HG03457 (cell line): ENCODE measurements around the gene PHKG2.
"Not testable (repeated sequence)": the region's sequence is repeated elsewhere in the genome, so short reads cannot be mapped to it uniquely, and the experiment has no call there.

Experiments used
- ATAC-seq: cut with Tn5 transposase; IDR thresholded peaks from one replicate; pipeline ENCODE4 v1.9.1; 2021; ENCODE audit warnings: moderate number of reproducible peaks; ENCODE audit not compliant: unreplicated experiment

The PHKG2 gene, protein sequence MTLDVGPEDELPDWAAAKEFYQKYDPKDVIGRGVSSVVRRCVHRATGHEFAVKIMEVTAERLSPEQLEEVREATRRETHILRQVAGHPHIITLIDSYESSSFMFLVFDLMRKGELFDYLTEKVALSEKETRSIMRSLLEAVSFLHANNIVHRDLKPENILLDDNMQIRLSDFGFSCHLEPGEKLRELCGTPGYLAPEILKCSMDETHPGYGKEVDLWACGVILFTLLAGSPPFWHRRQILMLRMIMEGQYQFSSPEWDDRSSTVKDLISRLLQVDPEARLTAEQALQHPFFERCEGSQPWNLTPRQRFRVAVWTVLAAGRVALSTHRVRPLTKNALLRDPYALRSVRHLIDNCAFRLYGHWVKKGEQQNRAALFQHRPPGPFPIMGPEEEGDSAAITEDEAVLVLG

DNA sequence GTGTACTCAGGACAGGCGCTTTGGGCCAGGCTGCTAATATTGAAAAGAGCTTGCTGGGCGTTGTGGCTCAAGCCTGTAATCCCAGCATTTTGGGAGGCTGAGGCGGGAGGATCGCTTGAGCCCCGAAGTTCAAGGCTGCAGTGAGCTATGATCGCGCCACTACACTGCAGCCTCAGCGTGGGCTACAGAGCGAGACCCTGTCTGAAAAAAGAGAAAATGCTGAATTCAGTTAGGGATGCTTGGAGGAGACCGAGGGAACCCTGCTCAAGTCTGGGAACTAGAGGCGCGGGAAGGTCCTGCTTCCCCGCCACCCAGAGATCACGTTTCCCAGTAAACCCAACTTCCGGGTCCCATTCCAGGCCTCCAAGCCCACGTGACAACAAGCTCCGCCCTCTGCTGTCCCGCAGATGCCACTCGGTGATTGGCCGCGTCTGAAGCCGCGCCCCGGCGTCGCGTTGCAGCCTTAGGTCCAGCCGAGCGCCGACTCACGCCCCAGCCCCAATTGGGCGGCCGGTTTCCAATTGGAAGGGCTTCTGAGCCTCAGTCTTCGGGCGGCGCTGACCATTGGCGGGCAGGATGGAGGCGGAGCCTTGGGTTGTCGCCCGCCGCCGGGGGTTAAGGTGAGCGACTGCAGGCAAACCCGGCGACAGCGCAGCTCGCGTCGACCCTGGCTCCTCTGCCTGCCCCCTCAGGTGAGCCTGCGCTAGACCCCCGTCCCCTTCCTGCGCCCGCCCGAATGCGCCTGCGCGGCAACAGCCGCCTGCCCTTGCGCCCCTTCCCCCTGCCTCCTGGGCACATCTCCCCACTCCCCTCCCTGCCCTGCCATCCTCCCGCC lies at the start of gene PHKG2:
Gene PHKG2, plus strand, starts transcription at position 627 of the 835 bp plus-strand sequence. CDS start 396 bp downstream, outside the sequence.
- ATAC-seq, result peak; percentile 88

DNA sequence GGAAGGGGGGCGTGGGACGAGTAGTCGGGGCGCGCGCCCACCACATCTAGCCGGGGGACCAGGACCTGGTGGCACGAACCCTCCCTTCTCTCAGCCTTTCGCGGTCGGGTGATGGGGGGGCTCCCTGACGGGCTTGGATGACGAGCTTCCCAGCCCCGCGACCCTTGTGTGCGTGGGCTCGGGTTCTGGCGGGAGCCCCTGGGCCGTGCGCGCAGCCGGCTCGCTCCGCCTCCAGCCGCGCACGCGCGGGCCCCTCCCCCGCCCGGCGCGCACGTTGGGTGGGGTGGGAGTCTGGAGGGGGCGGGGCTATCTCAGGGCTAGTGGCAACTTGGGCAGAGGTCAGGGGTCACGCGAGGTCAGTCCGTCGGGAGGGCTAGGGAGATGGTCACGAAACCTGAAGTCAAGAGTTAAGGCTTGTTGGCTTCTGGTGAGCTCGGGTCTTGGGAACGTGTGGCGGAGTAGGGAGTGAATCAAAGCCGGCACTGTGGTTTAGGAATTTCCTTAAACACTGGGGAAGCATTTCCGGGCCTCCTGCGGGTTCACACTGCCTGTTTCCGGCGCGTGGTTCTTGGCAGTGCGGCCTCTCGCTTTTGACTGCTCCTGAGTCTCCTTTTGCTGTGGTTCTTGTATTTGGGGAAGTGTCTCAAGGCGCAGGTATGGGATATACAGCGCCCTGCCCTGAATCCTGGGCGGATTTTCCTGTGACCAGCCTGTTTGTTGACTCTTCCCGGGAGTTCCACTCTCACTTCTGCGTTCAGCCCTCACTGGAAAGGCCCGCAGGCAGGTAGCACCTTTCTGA lies 49.2 kb upstream of the PHKG2 start, which contains the start of gene SRCAP:
Gene SRCAP, plus strand, starts transcription at position 356 of the 799 bp plus-strand sequence. CDS start 1,654 bp downstream, outside the sequence.
- peak; percentile 17 for ATAC-seq

- no peak for ATAC-seq
Observed at GRCh38 chr16:30699615-30700099, 48.6 kb upstream of the PHKG2 start.

DNA sequence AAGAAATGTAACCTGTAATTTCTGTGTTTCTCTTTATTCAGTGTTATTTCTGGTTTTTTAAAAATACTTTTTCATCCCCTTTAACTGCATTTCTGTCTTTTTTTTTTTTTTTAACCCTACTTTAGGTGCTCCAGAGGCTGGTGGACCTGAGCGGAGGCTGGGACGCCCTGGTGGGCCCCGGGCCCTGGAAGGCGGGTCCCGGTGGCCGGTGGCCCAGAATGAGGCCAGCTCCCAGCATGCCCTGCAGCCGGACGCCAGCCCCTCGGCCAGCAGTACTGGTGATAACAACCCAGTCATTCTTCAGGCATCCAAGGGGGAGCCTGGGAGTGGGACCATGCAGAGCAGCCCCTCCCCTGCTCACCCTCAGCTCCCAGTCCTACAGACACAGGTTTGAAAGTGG lies 47.7 kb upstream of the PHKG2 start:
- no peak for ATAC-seq

DNA sequence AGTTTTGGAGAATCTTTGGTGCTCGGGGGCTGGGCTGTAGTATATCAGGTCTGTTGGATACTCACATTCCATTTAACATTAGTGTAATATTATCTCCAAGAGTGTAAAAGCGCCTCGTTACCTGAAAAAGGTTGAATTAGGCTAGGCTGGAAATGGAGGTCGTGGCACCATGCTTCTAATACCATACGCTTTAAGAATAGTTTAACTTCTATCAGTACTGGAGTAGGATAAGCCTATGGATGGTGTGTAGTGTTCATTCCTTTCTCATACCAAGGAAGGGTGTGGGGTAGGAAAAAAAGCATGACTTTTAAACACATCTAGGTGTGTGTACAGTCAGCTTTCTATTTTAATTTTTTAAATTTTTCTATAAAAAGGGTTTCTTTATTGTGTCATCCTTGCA lies 47.3 kb upstream of the PHKG2 start:
- no peak for ATAC-seq

DNA sequence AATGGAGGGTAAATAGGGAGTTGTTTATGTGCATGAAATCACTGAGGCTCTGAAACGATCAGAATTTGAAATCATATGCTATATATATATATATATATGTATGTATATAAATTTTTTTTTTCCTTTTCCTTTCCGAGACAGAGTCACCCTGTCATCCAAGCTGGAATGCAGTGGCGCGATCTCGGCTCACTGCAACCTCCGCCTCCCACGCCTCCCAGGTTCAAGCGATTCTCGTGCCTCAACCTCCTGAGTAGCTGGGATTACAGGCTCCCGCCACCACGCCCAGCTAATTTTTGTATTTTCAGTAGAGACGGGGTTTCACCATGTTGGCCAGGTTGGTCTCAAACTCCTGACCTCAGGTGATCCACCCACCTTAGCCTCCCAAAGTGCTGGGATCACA lies 45.2 kb upstream of the PHKG2 start:
- not testable (repeated sequence) for ATAC-seq

- ATAC-seq, result no peak
Observed at GRCh38 chr16:30703971-30704370, 44.3 kb upstream of the PHKG2 start.

GRCh38 chr16:30706046-30706445 lies 42.2 kb upstream of the PHKG2 start:
- no peak for ATAC-seq

DNA sequence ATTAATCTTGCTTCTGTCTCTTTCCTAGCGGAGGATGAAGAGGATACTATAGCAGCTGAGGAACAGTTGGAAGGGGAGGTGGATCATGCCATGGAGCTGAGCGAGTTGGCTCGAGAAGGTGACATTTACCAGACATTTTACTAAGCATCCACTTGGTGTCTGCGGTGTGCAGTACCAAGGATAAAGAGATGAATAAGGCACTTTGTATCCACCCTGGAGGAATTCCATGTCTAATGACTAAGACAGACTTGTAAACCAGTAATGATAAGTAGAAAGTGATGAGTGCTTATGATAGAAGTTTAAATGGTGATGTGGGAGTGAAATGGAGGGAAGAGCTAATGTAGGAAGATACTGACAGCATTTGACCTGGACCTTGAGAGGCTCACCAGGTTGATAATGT lies 37.3 kb upstream of the PHKG2 start:
- no peak for ATAC-seq

GRCh38 chr16:30711712-30712111 lies 36.5 kb upstream of the PHKG2 start:
- ATAC-seq, result no peak

- ATAC-seq, result no peak
Observed at GRCh38 chr16:30715750-30716445, 32.3 kb upstream of the PHKG2 start.

- no peak for ATAC-seq
Observed at GRCh38 chr16:30720086-30720485, 28.1 kb upstream of the PHKG2 start.

DNA sequence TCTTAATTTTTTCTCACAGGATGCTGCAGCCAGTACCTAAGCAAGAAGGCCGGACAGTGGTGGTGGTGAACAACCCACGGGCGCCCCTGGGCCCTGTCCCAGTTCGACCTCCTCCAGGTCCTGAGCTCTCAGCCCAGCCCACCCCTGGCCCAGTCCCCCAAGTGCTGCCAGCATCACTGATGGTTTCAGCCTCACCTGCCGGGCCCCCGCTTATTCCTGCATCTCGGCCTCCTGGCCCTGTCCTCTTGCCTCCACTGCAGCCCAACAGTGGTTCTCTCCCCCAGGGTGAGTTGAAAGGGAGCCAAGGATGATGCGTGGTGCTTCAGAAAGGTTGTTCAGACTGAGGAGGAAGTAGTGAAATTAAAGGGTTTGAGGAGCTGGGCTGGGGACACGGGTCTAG lies 27.5 kb upstream of the PHKG2 start:
- no peak for ATAC-seq

DNA sequence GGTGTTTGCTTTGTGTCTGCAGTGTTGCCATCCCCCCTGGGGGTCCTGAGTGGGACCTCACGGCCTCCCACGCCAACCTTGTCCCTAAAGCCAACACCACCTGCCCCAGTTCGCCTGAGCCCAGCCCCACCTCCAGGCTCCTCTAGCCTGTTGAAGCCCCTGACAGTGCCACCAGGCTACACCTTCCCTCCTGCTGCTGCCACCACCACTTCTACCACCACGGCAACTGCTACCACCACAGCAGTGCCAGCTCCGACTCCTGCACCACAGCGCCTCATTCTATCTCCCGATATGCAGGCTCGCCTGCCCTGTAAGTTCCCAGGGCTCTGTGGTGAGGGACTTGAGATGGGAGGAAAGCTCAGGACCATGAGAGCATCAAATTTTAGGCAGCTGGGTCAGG lies 27.1 kb upstream of the PHKG2 start:
- ATAC-seq, result no peak

DNA sequence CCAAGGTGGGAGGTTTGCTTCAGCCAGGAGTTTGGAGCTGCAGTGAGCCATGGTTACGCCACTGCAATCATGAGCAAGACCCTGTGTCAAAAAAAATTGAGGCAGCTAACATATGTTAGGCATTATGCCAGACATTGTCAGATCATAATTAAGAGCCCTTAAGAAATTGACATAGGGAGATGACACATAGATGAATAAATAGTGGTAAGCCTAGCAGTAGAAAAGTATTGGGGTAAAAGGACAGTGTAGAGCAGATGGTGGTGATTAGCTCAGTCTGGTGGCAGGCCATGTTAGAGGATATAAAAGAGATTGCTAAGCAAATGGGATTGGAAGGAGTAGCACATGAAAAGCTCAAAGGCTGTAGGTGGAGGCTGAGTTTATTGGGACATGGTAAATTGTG lies 26.6 kb upstream of the PHKG2 start:
- no peak for ATAC-seq

DNA sequence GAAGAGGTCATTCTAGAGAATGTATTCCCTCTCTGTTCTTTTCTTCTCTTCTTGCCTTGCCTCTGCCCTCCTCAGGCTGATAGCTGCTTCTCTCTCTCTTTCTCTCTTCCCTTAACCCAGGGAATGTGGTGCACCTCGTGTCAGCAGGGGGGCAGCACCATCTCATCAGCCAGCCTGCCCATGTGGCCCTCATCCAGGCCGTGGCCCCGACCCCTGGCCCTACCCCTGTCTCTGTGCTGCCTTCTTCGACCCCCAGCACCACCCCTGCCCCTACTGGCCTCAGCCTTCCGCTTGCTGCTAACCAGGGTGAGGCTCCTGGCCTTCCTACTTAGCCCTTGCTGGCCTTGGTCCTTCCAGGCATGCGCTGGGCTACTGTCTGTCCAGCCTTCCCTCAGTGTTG lies 25.8 kb upstream of the PHKG2 start:
- ATAC-seq, result no peak

DNA sequence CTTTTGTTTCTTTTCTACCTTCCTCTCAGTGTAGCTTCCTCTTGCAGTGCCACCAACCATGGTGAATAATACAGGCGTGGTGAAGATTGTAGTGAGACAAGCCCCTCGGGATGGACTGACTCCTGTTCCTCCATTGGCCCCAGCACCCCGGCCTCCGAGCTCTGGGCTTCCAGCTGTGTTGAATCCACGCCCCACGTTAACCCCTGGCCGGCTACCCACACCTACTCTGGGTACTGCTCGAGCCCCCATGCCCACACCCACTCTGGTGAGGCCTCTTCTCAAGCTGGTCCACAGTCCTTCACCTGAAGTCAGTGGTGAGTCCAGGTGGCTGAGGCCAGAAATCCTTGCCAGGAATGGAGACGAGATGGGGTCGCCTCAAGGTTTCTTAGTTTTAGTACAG lies 25.3 kb upstream of the PHKG2 start:
- ATAC-seq, result no peak

- no peak for ATAC-seq
Observed at GRCh38 chr16:30723725-30724355, 24.4 kb upstream of the PHKG2 start.

- no peak for ATAC-seq
Observed at GRCh38 chr16:30724641-30725417, 23.4 kb upstream of the PHKG2 start.
